HG02943 (cell line): ENCODE measurements around the gene GRID1.

ENCODE experiments used
- ATAC-seq: cut with Tn5 transposase; IDR thresholded peaks from one replicate; pipeline ENCODE4 v1.9.1; 2021; ENCODE audit warnings: mild to moderate bottlenecking, low read depth, moderate library complexity; ENCODE audit not compliant: unreplicated experiment

The GRID1 gene

GRCh38 chr10:85606401-85606800, 760.2 kb downstream of the GRID1 start:
- ATAC-seq = no peak

- ATAC-seq = no peak
Observed at GRCh38 chr10:85604884-85605283, 761.7 kb downstream of the GRID1 start.

- ATAC-seq = no peak
Observed at GRCh38 chr10:85604136-85604725, 762.4 kb downstream of the GRID1 start.

GRCh38 chr10:85603151-85603940, 763.2 kb downstream of the GRID1 start:
- ATAC-seq = no peak

- no peak for ATAC-seq
Observed at GRCh38 chr10:85602713-85603112, 763.9 kb downstream of the GRID1 start.

- ATAC-seq = no peak
Observed at GRCh38 chr10:85602306-85602705, 764.3 kb downstream of the GRID1 start.

GRCh38 chr10:85601526-85601925, 765.1 kb downstream of the GRID1 start:
- ATAC-seq = no peak

- no peak for ATAC-seq
Observed at GRCh38 chr10:85600744-85601081, 765.9 kb downstream of the GRID1 start.

- no peak for ATAC-seq
Observed at GRCh38 chr10:85600026-85600743, 766.4 kb downstream of the GRID1 start.

GRCh38 chr10:85599081-85599480, 767.5 kb downstream of the GRID1 start:
- no peak for ATAC-seq

GRCh38 chr10:85598646-85599045, 767.9 kb downstream of the GRID1 start:
- no peak for ATAC-seq

GRCh38 chr10:85597006-85597405, 769.6 kb downstream of the GRID1 start:
- ATAC-seq = no peak

GRCh38 chr10:85596389-85596788, 770.2 kb downstream of the GRID1 start:
- ATAC-seq = no peak

- ATAC-seq = no peak
Observed at GRCh38 chr10:85594239-85594638, 772.4 kb downstream of the GRID1 start.

GRCh38 chr10:85593226-85593772, 773.3 kb downstream of the GRID1 start:
- ATAC-seq = no peak

- ATAC-seq = no peak
Observed at GRCh38 chr10:85581371-85581770, 785.2 kb downstream of the GRID1 start.

GRCh38 chr10:85580585-85580984, 786.0 kb downstream of the GRID1 start:
- no peak for ATAC-seq

GRCh38 chr10:85578860-85579259, 787.7 kb downstream of the GRID1 start:
- ATAC-seq = no peak

GRCh38 chr10:85575441-85575840, 791.2 kb downstream of the GRID1 start:
- ATAC-seq = no peak

GRCh38 chr10:85570871-85571270, 795.7 kb downstream of the GRID1 start:
- no peak for ATAC-seq

- ATAC-seq = no peak
Observed at GRCh38 chr10:85565381-85565780, 801.2 kb downstream of the GRID1 start.
